Heart left ventricle (tissue), 13 donors: ENCODE results near the gene HIBADH.

Source experiments
- CTCF ChIP-seq, 12 donors: fragments of 200-600 bp; sonication (generic) in 4 of 12; IDR thresholded peaks; one replicate each; pipeline versions ENCODE4 v1.5.0 to v1.8.0; 2018 to 2022; ENCODE audit warnings: antibody characterized with exemption in 12 of 12, mild to moderate bottlenecking in 5 of 12
- POLR2A ChIP-seq, 2 donors: fragments of 450-650 bp; IDR thresholded peaks; one replicate each; pipeline ENCODE4 v1.6.1; 2017; ENCODE audit warnings: antibody characterized with exemption in 2 of 2, mild to moderate bottlenecking in 2 of 2, moderate library complexity in 2 of 2
- donor health status: ischemic (EF 13 %, LVEDD 7.1; RV severe dilation, severe dysfunction).
- donor health status: DM: no; HTN: yes; CAD: no.
- donor health status: DM: no; HTN: no; CAD: no.
- donor health status: ischemic (EF 25% LVEDD 6.9; RV normal size, moderate dysfunction).
- donor health status: ischemic (EF 25% LVEDD 5.7; RV mildly dilated, moderate dysfunction).
- donor health status: ischemic (EF 35%, LVEDD 5.7; RV mildly dilated, moderate dysfunction).
- donor health status: nonischemic (EF 11% LVEDD 7.7; RV severe dilation, severe dysfunction).
- donor health status: DM: yes; HTN: yes; CAD: no.
- donor health status: PGD.
- donor health status: ischemic (EF 29% LVEDD 5.4; RV normal size, mild dysfunction).
- donor health status: nonischemic (EF 23%, LVEDD 6.1; RV moderate dilation, normal function).

- TF ChIP-seq CTCF (IDR thresholded peaks at IDR 0.05) (no peak), POLR2A (IDR thresholded peaks at IDR 0.05) (no peak)
Measured at GRCh38 chr7:27634671-27635493, 27.8 kb downstream of the HIBADH start.
